ENCODE results near the gene SMARCD3. TPM values are rescaled to one million over a fixed set of nuclear protein-coding genes. Genes with fewer than 3 reads are reported as not detected.
A peak's percentile ranks its signal among the peaks of the same experiment; 100 is the strongest.

The SMARCD3 gene
- total RNA-seq, 1 donor from 2014 or later = 132 TPM

DNA sequence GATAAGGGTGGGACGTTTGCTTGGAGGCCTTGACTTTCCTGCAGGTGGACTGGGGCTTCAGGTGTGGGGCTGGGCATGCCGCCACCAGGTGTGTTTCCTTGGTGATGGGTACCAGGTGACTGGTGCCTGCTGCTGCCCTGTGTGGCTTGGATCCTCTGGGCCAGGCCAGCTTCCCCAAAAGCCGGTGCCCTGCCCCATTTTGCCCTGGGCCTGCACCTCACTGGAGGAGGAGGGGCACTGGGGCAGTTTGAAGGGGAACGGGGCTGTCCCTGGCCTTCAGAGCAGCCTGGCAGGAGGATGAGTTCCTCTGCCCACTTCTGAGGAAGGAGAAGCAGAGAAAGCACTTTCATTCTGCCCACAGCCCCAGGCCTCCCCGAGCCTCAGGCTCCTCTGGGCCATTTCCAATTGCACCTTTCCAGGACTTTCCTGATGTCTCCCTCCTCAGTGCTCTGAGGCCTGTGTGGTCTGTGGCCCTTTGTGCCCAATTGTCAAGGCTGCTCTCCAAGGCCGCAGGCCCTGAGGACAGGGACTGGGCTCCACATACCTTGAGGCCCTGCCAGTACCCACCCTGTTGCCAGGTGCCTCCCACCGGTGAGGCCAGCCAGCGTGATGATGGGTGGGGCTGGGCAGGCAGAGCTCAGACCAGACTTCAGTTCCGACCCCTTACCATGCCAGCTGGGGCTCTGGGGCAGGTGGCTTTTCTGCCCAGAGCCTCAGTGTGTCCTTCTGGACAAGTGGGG, 25.3 kb upstream of the SMARCD3 start:
- intact Hi-C loops (cut with micrococcal nuclease) = no loop called here
- DNase-seq = no peak
- no peak for ATAC-seq

DNA sequence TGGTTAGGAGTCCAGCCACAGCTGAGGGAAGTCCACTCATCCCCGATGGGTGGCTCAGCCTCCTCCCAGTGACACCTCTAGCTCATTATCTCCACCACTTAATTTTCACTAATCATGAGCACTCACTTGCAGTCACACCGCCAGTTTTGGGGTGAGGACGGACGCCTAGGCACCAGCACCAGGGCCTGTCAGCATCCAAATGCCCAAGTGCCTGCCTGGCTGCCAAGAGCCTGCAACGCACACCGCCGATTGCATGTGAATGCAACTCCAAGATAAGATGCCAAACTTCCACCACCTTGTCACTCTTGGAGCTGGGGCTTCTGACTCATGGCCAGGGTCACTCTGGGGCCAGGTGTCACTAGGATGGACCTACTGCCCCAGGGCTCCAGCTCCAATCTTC, 24.4 kb upstream of the SMARCD3 start:
- intact Hi-C loops (cut with micrococcal nuclease) = no loop called here
- ATAC-seq (peak; percentile 50), DNase-seq (peak; percentile 45)

DNA sequence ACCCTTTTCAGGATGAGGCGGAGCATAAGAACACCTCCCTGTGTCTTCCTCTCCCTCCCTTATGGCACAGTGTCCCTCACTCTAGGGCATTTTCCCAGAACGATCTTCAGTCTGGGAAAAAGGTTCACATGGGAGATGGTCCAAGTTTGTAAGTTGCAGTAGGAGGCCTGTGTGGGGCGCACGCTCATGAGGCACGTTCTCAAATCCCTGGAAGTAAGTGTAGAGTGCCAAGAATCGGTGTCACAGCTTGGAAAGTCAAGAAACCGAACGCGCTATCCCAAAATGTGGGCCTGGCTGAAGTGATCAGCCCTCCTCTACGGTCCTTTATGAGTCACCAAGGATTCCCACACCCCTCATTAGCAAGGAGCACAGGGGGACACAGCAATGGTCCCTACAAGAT, 23.9 kb upstream of the SMARCD3 start:
- DNase-seq = no peak
- no peak for ATAC-seq
- intact Hi-C loops (cut with micrococcal nuclease) = no loop called here

DNA sequence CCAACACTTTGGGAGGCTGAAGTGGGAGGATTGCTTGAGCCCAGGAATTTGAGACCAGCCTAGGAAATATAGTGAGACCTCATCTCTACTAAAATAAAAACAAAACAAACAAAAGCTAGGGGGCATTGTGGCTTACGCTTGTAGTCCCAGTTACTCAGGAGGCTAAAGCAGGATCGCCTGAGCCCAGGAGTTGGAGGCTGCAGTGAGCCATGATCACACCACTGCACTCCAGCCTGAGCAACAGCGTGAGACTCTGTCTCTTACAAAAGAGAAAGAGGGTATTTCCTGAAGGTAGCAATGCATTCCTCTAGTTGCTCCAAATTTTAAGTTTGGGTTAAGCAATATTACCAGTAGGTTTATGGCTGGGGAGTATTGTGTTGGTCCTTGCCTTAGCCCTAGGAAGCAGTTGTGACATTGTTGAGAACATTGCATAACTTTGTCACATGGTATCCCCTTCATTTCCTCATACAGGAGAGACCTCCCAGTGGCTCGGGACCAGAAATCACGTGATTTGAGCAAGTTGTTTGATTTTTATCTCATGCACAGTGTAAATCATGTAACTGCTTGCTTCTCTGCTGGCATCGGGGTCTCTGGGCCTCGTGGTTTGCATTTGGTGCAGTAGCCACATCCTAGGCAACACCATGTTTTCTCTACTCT, 23.3 kb upstream of the SMARCD3 start:
- peak; percentile 71 for ATAC-seq
- DNase-seq = no peak
- intact Hi-C loops (cut with micrococcal nuclease) = no loop called here

DNA sequence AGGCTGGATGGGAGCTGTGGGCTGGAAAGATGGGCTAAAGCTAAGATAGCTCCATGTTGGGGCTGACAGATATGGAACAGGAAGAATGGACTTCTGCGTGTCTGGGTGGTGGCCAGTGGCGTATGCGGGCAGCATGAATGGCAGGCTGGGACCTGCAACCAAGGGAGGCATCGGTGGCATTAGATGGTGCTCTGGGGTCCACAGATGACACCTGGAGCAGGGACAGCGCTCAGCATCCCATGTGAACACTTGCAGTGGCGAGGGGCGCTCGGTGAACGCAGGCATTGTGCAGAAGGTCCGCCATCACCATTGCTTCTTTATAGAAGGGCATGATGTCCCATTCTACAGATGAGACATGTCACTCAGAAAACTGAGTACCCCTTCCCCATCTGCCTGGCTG, 21.0 kb upstream of the SMARCD3 start:
- DNase-seq (no peak), ATAC-seq (no peak)
- intact Hi-C loops (cut with micrococcal nuclease) = no loop called here

DNA sequence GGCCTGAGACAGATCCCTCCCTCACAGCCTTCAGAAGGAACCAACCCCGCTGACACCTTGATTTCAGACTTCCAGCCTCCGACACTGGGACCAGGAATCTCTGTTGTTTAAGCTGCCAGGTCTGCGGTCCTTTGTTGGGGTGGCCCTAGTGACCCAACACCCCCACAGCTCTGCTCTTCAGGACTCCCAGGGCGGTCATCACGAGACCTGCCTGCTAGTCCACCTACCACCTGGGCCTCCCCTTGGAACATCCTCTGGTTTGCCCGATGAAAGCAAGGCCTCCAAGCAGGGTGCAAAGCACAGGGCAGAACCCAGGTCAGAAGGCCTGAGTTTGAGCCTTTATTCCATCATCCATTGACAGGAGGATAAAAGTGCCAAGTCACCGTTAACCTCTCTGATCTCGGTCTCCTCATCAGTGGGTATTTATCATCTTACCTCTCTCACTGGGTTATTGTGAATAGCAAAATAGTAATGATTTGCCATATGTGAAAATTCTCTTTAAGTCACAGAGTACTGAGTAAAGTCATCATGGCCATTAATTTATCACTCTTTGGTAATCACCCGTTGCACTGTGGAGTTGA, 16.9 kb upstream of the SMARCD3 start:
- no peak for DNase-seq
- no peak for ATAC-seq
- intact Hi-C loops (cut with micrococcal nuclease) = no loop called here

DNA sequence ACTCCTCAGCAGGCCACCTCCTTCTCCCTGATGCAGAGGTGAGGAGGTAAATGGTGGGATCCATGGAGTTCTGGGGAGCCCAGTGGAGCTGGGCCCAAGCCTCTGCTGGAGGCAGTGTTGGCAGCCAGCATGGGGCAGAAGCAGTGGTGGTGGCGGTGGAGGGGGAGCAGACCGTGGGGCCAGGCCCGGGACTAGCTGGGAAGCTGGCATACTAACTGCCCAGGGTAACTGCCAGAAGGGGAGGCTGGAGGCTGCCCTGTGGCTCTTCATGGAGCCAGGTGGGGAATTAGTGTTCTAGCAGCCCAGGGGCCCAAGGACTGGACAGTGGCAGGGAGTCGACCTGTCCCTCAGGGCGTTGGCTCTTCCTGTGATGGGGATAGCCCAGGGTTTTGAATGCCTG, 16.1 kb upstream of the SMARCD3 start:
- DNase-seq = no peak
- intact Hi-C loops (cut with micrococcal nuclease) = no loop called here
- ATAC-seq = no peak

DNA sequence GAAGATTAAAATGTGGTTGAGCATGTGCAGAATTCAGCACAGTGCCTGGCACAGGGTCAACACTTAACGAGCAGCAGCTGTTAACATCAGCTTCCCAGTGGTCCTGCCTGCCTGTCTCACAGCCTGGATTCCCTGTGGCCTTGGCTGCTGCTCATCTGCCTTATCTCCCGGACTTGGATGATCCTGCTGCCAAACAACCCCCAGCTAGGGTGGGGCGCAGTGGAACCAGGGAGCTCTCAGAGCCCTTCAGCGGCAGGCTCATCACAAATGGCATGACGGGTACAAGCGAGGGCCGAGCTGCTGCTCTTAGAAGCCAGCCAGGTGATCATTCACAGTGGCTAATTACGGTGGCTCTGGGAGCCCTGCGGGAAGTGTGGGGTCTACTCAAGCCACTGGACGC, 13.0 kb upstream of the SMARCD3 start:
- no peak for DNase-seq
- intact Hi-C loops (cut with micrococcal nuclease) = no loop called here

DNA sequence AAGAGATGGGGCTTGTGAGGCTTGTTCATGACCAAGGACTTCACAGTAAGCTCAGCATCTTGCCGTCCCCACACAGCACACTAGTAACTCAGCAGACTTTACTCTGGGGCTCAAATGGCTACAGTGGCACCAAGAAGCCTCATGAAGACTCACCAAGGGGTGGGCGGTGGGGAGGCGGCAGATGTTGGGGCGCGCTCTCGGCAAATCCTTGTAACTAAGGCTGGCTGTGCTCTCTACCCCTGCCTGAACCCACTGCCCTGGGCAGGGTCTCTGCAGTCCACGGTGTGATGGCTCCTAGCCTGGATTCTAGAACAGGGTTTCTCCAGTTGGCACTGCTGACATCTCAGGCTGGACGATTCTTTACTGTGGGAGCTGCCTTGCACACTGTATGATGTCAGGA, 12.4 kb upstream of the SMARCD3 start:
- intact Hi-C loops (cut with micrococcal nuclease) = no loop called here
- no peak for ATAC-seq
- DNase-seq = no peak

More for the DNA sequence above, 13.0 kb upstream of the SMARCD3 start:
- peak; percentile 57 for ATAC-seq

DNA sequence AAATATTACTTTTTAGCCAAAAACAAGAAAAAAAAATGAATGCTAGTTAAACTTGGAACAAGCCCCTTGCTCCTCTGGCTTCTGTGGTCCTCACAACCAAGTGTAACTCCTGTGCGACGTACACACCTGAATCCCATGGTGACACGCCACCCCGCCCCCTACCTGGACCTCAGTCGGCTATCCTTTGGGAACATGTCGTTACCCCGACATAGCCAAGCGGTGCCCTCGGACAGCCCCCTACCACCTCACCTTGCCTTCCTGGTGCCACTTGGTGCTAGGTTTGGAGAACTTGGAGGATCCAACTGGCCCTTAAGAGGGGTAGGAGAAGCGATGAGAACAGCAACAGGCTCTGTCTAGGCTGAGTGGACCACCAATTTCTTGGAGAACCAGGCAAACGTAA, 12.0 kb upstream of the SMARCD3 start:
- intact Hi-C loops (cut with micrococcal nuclease) = no loop called here
- peak; percentile 17 for DNase-seq
- no peak for ATAC-seq

DNA sequence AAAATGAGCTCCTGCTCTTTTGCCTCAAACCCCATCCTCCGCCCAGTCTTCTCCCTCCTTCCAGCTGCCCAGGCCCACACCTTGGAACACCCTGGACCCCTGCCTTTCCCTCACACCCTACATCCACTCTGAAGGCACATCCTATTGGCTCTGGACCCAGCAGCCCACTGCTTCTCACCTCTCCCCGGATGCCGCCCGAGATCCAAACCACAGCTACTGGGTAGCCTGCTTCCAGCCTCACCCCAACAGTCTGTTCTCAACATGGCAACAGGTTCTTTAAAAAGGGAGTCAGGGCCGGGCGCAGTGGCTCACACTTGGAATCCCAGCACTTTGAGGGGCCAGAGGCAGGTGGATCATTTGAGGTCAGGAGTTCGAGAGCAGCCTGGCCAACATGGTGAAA, 9.5 kb upstream of the SMARCD3 start:
- DNase-seq (no peak), ATAC-seq (no peak)
- intact Hi-C loops (cut with micrococcal nuclease) = no loop called here

DNA sequence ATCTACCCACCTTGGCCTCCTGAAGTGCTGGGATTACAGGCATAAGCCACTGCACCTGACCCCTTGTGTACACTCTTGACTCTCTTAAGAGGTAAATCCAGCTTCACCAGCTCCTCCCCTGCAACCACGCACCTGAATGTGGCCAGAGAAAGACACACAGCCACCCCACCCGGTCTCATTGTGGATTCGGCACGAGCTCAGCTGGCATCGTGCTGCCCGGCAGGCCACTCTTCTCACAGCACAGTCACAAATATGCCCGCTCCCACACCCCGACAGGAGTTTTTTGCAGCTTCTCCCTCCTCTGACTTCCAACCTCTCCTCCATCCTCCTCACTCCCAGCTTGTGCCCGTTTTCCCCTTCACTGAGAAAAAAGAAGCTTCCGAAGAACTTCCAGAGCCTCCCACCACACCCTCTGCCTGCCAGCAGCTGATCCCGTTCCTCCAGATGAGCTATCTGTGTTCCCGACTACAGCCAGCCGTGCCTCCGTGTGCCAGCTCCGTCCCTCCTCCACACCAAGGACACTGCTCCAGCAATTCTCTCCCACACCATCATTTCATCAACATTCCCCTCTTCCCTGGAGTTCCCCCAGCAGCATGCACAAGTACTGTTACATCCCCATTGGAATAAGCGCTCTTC, 8.0 kb upstream of the SMARCD3 start:
- DNase-seq (peak; percentile 57), ATAC-seq (peak; percentile 13)
- intact Hi-C loops (cut with micrococcal nuclease) = no loop called here

DNA sequence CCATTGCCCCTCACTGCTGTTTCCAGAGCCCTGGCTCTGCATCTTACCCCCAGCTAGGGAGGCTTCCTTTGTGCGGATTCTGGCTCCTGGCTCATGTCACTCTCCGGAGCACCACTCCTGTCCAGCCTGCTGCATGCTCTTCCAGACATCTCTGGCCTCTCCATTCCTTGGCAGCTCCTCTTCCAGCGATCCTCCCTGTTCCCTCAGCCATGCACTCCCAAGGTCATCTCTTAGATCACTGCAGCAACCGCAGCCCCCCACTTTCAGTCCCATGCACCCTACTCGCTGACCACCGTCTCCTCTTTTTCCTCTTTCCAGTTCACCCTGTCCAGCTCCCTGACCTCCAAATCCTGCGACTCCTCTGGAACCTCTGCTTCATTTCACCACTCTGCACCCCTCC, 6.9 kb upstream of the SMARCD3 start:
- DNase-seq = no peak
- intact Hi-C loops (cut with micrococcal nuclease) = no loop called here
- ATAC-seq = no peak

DNA sequence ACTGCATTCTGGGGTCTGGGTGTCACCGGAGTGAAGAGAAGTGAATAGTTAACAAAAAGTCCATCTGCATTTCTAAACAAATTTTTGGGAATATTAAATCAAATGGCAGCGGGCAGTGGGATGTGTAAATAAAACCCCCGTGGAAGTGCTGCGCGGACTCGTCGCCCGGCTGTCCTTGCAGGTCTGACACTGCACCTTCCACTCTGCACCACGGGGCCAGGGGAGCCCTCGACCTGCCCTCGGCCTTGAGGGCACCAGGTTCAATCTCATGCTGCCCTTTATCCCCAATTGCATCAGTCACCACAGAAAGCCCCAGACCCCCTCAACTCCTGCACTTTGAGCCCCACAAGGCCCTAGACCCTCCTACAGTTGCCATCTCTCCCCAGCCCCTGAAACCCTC, 6.4 kb upstream of the SMARCD3 start:
- intact Hi-C loops (cut with micrococcal nuclease) = no loop called here

DNA sequence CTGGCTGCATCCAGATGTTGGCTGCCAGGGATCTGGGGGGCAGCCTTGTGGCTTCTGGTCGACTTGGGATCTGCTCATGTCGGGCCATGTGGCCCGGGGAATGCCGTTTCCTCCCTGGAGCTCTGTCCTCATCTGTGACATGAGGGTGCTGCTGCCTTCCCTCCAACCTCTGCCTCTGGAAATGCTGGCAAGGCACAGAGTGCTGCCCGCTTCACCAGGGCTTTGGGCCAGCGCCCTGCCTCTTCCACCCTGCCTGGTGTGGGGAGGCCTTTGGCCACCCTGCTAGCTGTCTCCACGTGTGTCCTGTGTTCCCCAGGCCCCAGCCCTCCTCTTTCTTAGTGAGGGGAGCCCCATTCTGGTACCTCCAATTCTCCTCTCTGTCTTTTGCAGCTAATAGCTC, 5.8 kb upstream of the SMARCD3 start:
- DNase-seq (peak; percentile 75), ATAC-seq (peak; percentile 24)
- intact Hi-C loops (cut with micrococcal nuclease) = no loop called here

More for the DNA sequence above, 6.4 kb upstream of the SMARCD3 start:
- DNase-seq = peak; percentile 14
- no peak for ATAC-seq

DNA sequence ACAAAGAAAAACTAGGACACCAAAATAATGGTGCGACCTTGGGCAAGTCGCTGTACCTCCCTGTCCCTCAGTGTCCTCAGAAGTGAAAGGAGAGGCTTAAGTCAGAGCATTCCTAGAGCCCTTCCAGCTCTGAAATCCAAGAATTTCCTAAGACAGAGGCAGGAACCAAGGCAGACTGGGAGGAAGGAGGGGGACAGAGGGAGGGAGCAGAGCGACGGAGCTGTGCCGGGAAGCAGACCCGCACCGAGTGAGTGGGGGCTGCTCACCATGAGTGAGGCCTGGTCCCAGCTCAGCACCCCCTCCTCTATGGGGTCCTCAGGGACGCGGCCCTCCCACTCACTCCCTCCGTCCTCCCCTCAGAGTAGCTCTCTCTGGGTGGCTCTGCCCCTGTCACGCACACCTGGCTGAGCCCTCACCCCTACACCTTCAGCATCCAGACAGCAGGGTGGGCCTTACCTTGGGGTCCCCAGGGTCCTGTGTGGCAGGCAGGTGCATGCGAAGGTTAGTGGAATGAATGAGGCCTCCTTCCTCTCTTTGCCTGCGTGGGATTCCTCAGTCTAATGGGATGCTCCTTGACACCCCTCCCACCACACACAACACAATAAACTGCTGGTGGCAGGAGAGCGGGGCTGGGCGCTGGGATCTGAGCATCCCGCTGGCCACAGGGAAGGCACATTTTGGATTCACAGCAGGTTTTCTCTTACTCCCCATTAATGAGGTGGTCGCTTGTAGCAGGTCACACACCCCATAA, 4.6 kb upstream of the SMARCD3 start:
- intact Hi-C loops (cut with micrococcal nuclease) = no loop called here
- ATAC-seq (no peak), DNase-seq (peak; percentile 28)

DNA sequence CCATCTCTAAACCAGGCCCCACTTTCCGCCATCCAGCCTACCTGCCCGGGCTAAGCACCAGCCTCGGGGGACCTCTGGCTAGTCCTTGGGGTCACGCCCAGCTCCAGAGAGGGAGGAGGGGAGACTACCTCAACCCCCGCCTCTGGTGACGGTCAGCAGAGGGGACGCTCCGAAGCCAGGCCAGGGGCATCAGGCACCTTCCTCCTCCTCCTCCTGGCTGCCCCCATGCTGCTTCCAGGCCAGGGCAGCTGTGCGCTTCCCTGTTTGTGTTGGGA, 4.0 kb upstream of the SMARCD3 start:
- intact Hi-C loops (cut with micrococcal nuclease) = no loop called here
- DNase-seq (peak; percentile 45), ATAC-seq (no peak)

DNA sequence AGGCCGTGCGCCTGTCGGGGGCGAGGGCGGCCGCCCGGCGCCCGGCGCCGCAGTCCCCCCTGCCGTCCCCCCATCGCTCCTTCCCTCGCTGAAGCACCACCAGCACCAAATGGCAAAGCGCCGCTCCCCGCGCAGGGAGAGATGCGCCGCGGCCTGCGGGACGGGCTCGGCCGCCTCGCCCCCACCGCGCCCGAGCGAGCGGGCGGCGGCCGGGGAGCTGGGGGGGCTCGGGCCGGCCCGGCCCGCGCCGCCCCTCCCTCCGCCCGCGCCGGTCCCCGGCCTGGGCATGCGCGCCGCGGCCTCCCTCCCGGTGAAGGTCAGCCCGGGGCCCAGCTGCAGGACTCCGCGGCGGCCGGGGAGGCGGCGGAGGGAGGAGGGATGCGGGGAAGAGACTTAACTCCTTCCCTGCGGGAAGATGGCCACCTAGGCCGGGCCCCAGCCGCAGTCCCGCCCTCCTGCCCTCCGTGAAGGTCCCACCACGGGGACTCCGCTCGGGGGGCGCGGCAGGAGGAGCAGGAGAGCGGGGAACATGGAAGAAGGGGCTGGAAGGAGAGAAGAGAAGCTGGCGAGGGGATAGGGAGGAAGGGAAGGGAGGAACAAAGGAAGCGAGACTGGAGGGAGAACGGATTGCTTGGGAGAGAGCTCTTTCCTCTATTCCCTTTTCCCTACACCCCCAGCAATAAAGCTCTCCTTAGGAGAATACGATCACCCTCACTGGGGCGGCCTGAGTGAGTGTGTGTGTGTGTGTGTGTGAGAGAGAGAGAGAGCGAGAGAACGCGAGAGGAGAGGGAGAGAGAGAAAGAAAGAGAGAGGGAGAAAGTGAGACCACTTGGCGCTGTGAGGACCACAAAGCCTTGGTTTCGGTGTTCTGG, 3.4 kb upstream of the SMARCD3 start:
- intact Hi-C loops (cut with micrococcal nuclease) = no loop called here
- DNase-seq (peak; percentile 90), ATAC-seq (peak; percentile 58)

DNA sequence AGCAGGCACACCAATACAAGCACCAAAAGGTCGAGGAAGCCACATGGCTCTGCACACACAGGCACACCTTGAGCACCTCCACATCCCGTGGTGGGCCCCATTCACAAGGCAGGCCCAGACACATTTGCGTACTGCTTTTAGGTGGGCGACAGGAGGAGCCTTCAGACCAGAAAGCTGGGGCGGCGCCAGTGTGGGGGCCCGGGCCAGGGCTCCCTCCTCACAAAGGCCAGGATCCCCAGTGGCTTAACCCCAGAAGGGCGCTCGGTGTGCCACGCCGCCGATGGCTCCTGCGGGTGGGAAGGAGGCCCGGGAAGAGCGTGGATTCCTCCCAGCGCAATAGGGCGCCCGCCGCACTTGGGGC, 2.8 kb upstream of the SMARCD3 start:
- ATAC-seq (no peak), DNase-seq (peak; percentile 77)
- intact Hi-C loops (cut with micrococcal nuclease) = no loop called here

All from left ventricle myocardium superior (tissue), 1 donor.